Fibroblast of lung (primary cell): ENCODE data around the gene CARD14.

Source experiments
- EZH2 ChIP-seq: IDR thresholded peaks from 2 replicates; pipeline ENCODE4 v1.5.1; 2012; ENCODE audit warnings: low read length, control low read depth, mild to moderate bottlenecking; ENCODE audit errors: missing control alignments
- TF ChIP-seq, protein P1 (sequence below), 2 donors: IDR thresholded peaks in 1 of 2; conservative IDR thresholded peaks in 1 of 2; 1 replicate in 1 of 2; 2 replicates in 1 of 2; pipeline ENCODE4 v1.5.1; 2011 to 2012; ENCODE audit warnings: low read length in 2 of 2, control low read depth in 1 of 2, inconsistent platforms in 1 of 2, low read depth in 1 of 2, mild to moderate bottlenecking in 1 of 2

DNA sequence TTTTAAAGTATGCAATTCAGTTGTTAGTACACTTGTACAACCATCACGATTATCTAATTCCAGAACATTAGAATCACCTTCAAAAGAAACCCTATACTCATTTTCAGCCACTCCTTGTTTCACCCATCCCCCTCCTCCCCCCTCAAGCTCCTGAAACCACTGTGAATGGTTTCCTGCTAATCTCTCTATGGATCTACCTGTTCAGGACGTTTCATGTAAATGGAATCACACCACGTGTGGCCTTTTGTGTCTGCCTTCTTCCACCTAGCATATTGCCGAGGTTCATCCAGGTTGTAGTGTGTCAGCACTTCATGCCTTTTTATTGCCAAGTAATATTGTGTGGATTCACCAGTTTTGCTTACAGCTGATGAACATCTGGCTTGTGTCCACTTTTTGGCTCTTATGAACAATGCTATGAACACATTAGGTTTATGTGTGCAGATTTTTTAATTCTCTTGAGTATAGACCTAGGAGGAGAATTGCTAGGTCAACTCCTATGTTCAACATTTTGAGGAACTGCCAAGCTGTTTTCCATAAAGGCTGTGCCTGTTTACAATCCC is 40.7 kb upstream of the CARD14 start:
- TF ChIP-seq EZH2, result no peak
- TF ChIP-seq, protein P1, sequence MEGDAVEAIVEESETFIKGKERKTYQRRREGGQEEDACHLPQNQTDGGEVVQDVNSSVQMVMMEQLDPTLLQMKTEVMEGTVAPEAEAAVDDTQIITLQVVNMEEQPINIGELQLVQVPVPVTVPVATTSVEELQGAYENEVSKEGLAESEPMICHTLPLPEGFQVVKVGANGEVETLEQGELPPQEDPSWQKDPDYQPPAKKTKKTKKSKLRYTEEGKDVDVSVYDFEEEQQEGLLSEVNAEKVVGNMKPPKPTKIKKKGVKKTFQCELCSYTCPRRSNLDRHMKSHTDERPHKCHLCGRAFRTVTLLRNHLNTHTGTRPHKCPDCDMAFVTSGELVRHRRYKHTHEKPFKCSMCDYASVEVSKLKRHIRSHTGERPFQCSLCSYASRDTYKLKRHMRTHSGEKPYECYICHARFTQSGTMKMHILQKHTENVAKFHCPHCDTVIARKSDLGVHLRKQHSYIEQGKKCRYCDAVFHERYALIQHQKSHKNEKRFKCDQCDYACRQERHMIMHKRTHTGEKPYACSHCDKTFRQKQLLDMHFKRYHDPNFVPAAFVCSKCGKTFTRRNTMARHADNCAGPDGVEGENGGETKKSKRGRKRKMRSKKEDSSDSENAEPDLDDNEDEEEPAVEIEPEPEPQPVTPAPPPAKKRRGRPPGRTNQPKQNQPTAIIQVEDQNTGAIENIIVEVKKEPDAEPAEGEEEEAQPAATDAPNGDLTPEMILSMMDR (conservative IDR thresholded peaks at IDR 0.05 in 1 of 2, IDR thresholded peaks at IDR 0.05 in 1 of 2; ENCODE audit: low read depth in 1 of 2, low read length in 2 of 2), result no peak
